ENCODE results near the gene TGM4.

The TGM4 gene

GRCh38 chr3:44874308-44874707 lies at the start of gene TGM4:
Gene TGM4 (plus strand): TSS chr3:44874608. CDS start chr3:44874679, 71 bp downstream.
- Histone ChIP-seq H3K4me3 (no peak within 1 kb of the TSS), H3K27ac (no peak within 1 kb of the TSS)
- no peak for DNase-seq (ENCODE audit: low spot score)
- no peak for TF ChIP-seq CTCF (IDR thresholded peaks at IDR 0.05)

- no peak for DNase-seq (ENCODE audit: low spot score)
- Histone ChIP-seq H3K27ac (no peak overlapping the region), H3K4me3 (no peak overlapping the region)
- no peak for TF ChIP-seq CTCF (IDR thresholded peaks at IDR 0.05)
Measured at GRCh38 chr3:44825264-44825925, 49.0 kb upstream of the TGM4 start.

- no peak overlapping the region for H3K27ac ChIP-seq
- TF ChIP-seq CTCF (IDR thresholded peaks at IDR 0.05): no peak
- no peak for DNase-seq (ENCODE audit: low spot score)
- H3K4me3 ChIP-seq: no peak overlapping the region
Measured at GRCh38 chr3:44827196-44827595, 47.2 kb upstream of the TGM4 start.

GRCh38 chr3:44831232-44831631 lies 43.2 kb upstream of the TGM4 start:
- DNase-seq (ENCODE audit: low spot score): no peak
- Histone ChIP-seq H3K4me3 (no peak overlapping the region), H3K27ac (no peak overlapping the region)
- TF ChIP-seq CTCF (IDR thresholded peaks at IDR 0.05): no peak

- no peak for DNase-seq (ENCODE audit: low spot score)
- no peak overlapping the region for H3K27ac ChIP-seq
- no peak overlapping the region for H3K4me3 ChIP-seq
- TF ChIP-seq CTCF (IDR thresholded peaks at IDR 0.05): no peak
Measured at GRCh38 chr3:44832032-44832431, 42.4 kb upstream of the TGM4 start.

- Histone ChIP-seq H3K4me3 (no peak overlapping the region), H3K27ac (no peak overlapping the region)
- DNase-seq (ENCODE audit: low spot score): no peak
- no peak for TF ChIP-seq CTCF (IDR thresholded peaks at IDR 0.05)
Measured at GRCh38 chr3:44832965-44833364, 41.4 kb upstream of the TGM4 start.

GRCh38 chr3:44833394-44833793 lies 41.0 kb upstream of the TGM4 start:
- TF ChIP-seq CTCF (IDR thresholded peaks at IDR 0.05): no peak
- Histone ChIP-seq H3K4me3 (no peak overlapping the region), H3K27ac (no peak overlapping the region)
- DNase-seq (ENCODE audit: low spot score): no peak

Measured in coronary artery (tissue), 2 donors.